HepG2 (cell line): ENCODE results near the gene PAPOLA. TPM values are rescaled to one million over a fixed set of nuclear protein-coding genes. Genes with fewer than 3 reads are reported as not detected.
A peak's percentile ranks its signal among the peaks of the same experiment; 100 is the strongest.

Source experiments
- AGO1 ChIP-seq: fragments of 200-400 bp; formaldehyde crosslinking; IDR thresholded peaks from 2 replicates; pipeline ENCODE4 v1.6.1; 2017; ENCODE audit warnings: mild to moderate bottlenecking, low read depth, low read length, moderate library complexity; ENCODE audit not compliant: poor library complexity, severe bottlenecking
- BCL6 ChIP-seq: IDR thresholded peaks from 2 replicates; pipeline ENCODE4 v1.6.1; 2016; ENCODE audit warnings: missing genetic modification reagents, missing compliant biosample characterization
- ELF3 ChIP-seq: IDR thresholded peaks from 2 replicates; pipeline ENCODE4 v1.6.1; 2016; ENCODE audit warnings: missing genetic modification reagents, missing compliant biosample characterization
- EP300 ChIP-seq, 3 experiments: sonication (generic) in 1 of 3; formaldehyde crosslinking in 1 of 3; IDR thresholded peaks; 2 replicates each; pipeline versions ENCODE4 v1.5.1 to v1.6.1; 2011 to 2020; ENCODE audit warnings: low read depth in 2 of 3, low read length in 2 of 3, borderline replicate concordance in 1 of 3, improper control_type of control experiment in 1 of 3, mild to moderate bottlenecking in 1 of 3, missing genetic modification reagents in 1 of 3, moderate library complexity in 1 of 3
- NFIC ChIP-seq: IDR thresholded peaks from 2 replicates; pipeline ENCODE4 v1.6.1; 2012; ENCODE audit warnings: mild to moderate bottlenecking, low read length, inconsistent platforms
- PHF8 ChIP-seq: sonication (generic); formaldehyde crosslinking; IDR thresholded peaks from 2 replicates; pipeline ENCODE4 v1.5.0; 2020; ENCODE audit warnings: missing genetic modification reagents
- SAP130 ChIP-seq: IDR thresholded peaks from 2 replicates; pipeline ENCODE4 v1.6.1; 2016; ENCODE audit warnings: low read depth
- SNAPC4 ChIP-seq: sonication (generic); formaldehyde crosslinking; IDR thresholded peaks from 2 replicates; pipeline ENCODE4 v1.4.0; 2020; ENCODE audit warnings: mild to moderate bottlenecking, missing genetic modification reagents
- TAF1 ChIP-seq: sonication (generic); formaldehyde crosslinking; IDR thresholded peaks from 2 replicates; pipeline ENCODE4 v1.4.0; 2020; ENCODE audit warnings: missing genetic modification reagents
- ZBTB38 ChIP-seq: sonication (generic); formaldehyde crosslinking; IDR thresholded peaks from 2 replicates; pipeline ENCODE4 v1.5.1; 2020; ENCODE audit warnings: mild to moderate bottlenecking, missing genetic modification reagents
- ZNF24 ChIP-seq: fragments of 450-650 bp; IDR thresholded peaks from 2 replicates; pipeline ENCODE4 v1.6.1; 2017; ENCODE audit warnings: antibody characterized with exemption, mild to moderate bottlenecking
- polyA plus RNA-seq, 8 experiments: library from polyadenylated mRNA; depleted of rRNA in 3 of 8; stranded (reverse) in 7 of 8; unstranded in 1 of 8; fragments of >200 nt; fragmentation: Illumina TruSeq in 4 of 8; extraction: Trizol in 4 of 8; gene quantifications; 2 replicates each; pipeline versions ENCODE4 v1.2.1 to v1.2.3, GENCODE V29; 2011 to 2016; ENCODE audit warnings: low read depth in 4 of 8, missing spikeins in 1 of 8, mixed read lengths in 1 of 8; ENCODE audit not compliant: insufficient read depth in 1 of 8
- total RNA-seq, 5 experiments: library from RNA; depleted of rRNA; stranded (reverse); fragments of >200 nt; fragmentation: Illumina TruSeq; extraction: Trizol; gene quantifications; 2 replicates each; pipeline ENCODE4 v1.2.3, GENCODE V29; 2016; ENCODE audit warnings: low read depth in 1 of 5
- TF ChIP-seq, protein P1 (sequence below): sonication (generic); formaldehyde crosslinking; IDR thresholded peaks from 2 replicates; pipeline ENCODE4 v1.4.0; 2020; ENCODE audit warnings: missing genetic modification reagents
- TF ChIP-seq, protein P2 (sequence below): sonication (generic); formaldehyde crosslinking; IDR thresholded peaks from 2 replicates; pipeline ENCODE4 v1.5.0; 2020; ENCODE audit warnings: mild to moderate bottlenecking, missing genetic modification reagents

PAPOLA gene
- total and polyA plus RNA-seq, 2 of the 13 experiments (the other 11 are each of a cell fraction or from before 2014, with no cell fraction given), result 103 to 151 TPM

DNA sequence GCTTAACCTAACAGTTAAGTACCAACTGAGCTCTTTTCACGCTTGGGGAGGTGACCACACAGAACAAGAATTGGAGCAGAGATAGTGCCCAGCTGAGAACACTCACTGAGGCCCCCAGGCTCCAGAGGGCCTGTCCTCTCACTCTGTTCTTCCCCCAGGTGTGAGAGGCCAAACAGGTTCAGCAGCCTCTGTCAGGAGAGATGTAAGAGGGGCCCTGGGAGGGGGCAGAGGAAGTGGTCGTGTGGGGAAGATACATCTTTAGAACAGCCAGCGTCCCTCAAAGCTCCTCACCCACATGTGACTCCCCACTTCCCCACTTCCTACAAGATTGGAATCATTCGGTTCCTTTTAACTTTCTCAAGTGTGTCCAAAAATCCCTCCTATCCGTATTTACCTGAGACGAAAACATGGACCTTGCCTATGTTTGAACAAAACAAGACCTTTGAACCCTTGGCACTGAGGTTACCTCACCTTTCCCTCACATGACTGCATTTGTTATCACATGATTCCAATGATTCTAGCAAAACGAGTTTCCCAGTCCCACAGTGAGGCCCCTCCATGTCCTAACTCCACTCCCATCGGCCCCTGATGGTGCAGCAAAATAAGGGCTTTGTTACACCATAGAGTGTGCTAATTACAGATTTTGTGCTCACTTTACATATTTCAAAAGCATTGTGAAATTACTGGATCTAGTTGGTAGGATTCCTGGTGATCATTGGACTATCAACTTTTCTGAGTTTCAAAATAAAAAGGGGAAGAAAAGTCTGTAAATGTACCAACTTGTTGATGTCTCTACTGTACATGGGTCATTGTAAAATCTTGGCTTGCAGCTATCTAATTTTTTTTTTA, 40.0 kb upstream of the PAPOLA start (continued):
- TF ChIP-seq, protein P1, sequence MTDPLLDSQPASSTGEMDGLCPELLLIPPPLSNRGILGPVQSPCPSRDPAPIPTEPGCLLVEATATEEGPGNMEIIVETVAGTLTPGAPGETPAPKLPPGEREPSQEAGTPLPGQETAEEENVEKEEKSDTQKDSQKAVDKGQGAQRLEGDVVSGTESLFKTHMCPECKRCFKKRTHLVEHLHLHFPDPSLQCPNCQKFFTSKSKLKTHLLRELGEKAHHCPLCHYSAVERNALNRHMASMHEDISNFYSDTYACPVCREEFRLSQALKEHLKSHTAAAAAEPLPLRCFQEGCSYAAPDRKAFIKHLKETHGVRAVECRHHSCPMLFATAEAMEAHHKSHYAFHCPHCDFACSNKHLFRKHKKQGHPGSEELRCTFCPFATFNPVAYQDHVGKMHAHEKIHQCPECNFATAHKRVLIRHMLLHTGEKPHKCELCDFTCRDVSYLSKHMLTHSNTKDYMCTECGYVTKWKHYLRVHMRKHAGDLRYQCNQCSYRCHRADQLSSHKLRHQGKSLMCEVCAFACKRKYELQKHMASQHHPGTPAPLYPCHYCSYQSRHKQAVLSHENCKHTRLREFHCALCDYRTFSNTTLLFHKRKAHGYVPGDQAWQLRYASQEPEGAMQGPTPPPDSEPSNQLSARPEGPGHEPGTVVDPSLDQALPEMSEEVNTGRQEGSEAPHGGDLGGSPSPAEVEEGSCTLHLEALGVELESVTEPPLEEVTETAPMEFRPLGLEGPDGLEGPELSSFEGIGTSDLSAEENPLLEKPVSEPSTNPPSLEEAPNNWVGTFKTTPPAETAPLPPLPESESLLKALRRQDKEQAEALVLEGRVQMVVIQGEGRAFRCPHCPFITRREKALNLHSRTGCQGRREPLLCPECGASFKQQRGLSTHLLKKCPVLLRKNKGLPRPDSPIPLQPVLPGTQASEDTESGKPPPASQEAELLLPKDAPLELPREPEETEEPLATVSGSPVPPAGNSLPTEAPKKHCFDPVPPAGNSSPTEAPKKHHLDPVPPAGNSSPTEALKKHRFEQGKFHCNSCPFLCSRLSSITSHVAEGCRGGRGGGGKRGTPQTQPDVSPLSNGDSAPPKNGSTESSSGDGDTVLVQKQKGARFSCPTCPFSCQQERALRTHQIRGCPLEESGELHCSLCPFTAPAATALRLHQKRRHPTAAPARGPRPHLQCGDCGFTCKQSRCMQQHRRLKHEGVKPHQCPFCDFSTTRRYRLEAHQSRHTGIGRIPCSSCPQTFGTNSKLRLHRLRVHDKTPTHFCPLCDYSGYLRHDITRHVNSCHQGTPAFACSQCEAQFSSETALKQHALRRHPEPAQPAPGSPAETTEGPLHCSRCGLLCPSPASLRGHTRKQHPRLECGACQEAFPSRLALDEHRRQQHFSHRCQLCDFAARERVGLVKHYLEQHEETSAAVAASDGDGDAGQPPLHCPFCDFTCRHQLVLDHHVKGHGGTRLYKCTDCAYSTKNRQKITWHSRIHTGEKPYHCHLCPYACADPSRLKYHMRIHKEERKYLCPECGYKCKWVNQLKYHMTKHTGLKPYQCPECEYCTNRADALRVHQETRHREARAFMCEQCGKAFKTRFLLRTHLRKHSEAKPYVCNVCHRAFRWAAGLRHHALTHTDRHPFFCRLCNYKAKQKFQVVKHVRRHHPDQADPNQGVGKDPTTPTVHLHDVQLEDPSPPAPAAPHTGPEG (CRISPR knock-in tag), result no peak
- TF ChIP-seq SAP130 (CRISPR knock-in tag), result peak; percentile 75
- TF ChIP-seq NFIC, result peak; percentile 79
- no peak for TF ChIP-seq SNAPC4 (CRISPR knock-in tag)
- TF ChIP-seq TAF1 (CRISPR knock-in tag), result peak; percentile 56
- TF ChIP-seq AGO1, result no peak
- TF ChIP-seq, protein P2, sequence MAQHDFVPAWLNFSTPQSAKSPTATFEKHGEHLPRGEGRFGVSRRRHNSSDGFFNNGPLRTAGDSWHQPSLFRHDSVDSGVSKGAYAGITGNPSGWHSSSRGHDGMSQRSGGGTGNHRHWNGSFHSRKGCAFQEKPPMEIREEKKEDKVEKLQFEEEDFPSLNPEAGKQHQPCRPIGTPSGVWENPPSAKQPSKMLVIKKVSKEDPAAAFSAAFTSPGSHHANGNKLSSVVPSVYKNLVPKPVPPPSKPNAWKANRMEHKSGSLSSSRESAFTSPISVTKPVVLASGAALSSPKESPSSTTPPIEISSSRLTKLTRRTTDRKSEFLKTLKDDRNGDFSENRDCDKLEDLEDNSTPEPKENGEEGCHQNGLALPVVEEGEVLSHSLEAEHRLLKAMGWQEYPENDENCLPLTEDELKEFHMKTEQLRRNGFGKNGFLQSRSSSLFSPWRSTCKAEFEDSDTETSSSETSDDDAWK (CRISPR knock-in tag), result no peak
- no peak for TF ChIP-seq ZBTB38
- TF ChIP-seq ELF3 (CRISPR knock-in tag), result peak; percentile 39; the same call in 1 of the 2 replicates
- peak; percentile 63 for TF ChIP-seq BCL6 (CRISPR knock-in tag)
- 0 out of 2 replicates have a peak, but pooled peaks have one; percentile 25 for TF ChIP-seq PHF8 (CRISPR knock-in tag)
- peak; percentile 68 to 88; a peak in 3 of 4 replicates for TF ChIP-seq EP300 (IDR thresholded peaks at IDR 0.05; ENCODE audit: low read depth in 2 of 2, low read length in 2 of 2)
- peak; percentile 89 for TF ChIP-seq EP300 (CRISPR knock-in tag; IDR thresholded peaks at IDR 0.05; ENCODE audit: borderline replicate concordance)
- TF ChIP-seq ZNF24, result no peak
- TF ChIP-seq, all 625 proteins: peak for 167
